Fibroblast of mammary gland (primary cell): ENCODE measurements around the gene ZNRF2.

Experiments used
- DNase-seq: peaks from one replicate; pipeline ENCODE4 v3.0.0-alpha.2; 2010; ENCODE audit warnings: low read depth
- H3K4me3 ChIP-seq: 2 replicates; pipeline ENCODE4 v1.5.1; 2011; ENCODE audit warnings: low read depth, mild to moderate bottlenecking, low read length, moderate library complexity; ENCODE audit not compliant: control insufficient read depth
- TF ChIP-seq, protein P1 (sequence below): conservative IDR thresholded peaks from 2 replicates; pipeline ENCODE4 v1.5.1; 2011; ENCODE audit warnings: low read depth, low read length, inconsistent platforms; ENCODE audit not compliant: control insufficient read depth, insufficient read depth

The ZNRF2 gene

DNA sequence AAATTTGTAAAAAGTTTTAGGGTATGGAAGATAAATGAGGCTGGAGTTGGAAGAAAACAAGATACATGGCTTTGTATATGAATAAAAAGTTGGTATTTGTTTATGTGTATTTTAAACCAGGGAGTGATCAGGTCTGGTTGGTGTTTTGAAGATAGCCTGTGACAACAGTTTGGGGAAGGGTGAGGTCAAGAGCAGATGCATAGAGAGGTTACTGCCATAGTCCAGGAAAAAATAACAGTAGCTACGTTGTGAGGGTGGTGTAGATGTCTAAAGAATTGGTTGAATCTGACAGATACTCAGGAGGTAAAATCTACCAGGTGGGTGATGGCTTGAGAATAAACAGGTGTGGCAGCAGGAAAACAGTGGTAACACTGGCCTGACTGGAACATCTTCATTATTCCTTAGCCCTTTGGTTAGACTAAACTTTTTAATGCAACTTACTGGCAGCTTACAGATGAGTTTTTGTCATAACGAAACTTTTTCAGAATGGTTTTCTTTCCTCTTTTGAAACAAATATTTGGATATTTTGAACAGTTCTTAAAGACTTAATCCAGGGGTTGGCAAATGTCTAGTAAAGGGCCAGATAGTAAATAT lies 25.5 kb downstream of the ZNRF2 start:
- TF ChIP-seq, protein P1, sequence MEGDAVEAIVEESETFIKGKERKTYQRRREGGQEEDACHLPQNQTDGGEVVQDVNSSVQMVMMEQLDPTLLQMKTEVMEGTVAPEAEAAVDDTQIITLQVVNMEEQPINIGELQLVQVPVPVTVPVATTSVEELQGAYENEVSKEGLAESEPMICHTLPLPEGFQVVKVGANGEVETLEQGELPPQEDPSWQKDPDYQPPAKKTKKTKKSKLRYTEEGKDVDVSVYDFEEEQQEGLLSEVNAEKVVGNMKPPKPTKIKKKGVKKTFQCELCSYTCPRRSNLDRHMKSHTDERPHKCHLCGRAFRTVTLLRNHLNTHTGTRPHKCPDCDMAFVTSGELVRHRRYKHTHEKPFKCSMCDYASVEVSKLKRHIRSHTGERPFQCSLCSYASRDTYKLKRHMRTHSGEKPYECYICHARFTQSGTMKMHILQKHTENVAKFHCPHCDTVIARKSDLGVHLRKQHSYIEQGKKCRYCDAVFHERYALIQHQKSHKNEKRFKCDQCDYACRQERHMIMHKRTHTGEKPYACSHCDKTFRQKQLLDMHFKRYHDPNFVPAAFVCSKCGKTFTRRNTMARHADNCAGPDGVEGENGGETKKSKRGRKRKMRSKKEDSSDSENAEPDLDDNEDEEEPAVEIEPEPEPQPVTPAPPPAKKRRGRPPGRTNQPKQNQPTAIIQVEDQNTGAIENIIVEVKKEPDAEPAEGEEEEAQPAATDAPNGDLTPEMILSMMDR = no peak
- DNase-seq = no peak
- H3K4me3 ChIP-seq = no peak overlapping the region

DNA sequence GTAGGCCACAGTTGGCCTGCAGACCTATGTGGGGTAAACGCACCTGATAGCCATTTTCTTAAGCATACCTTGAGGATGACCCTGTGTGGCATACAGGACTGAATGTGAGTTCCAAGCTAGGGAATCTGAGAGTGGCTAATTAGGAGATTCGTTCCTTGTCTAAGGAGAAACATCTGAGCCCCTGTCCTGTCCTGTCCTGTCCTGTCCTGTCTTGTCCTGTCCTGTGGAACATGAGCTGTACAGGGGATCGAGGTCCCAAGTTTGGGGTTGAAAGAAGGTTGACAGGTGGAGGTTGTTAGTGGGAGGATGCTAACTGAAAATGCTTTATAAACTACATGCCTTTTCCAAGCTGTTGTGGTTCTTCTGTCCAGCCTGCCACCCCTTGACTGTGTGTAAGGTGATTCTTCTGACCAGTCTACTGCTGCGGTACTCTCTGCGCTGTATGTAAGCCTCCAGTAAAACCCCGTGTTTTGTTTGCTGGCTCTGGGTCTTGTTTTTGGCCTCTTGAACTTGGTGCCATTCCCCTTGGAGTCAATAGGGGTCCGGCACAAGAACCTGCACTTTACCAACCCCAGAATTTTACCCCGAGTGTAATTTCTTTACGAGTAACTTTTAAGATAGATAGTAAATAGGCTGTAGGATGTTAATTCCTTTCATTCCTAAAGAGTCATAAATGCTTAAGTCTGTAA lies 26.4 kb downstream of the ZNRF2 start:
- DNase-seq = no peak
- H3K4me3 ChIP-seq = no peak overlapping the region
- TF ChIP-seq, protein P1 = no peak

DNA sequence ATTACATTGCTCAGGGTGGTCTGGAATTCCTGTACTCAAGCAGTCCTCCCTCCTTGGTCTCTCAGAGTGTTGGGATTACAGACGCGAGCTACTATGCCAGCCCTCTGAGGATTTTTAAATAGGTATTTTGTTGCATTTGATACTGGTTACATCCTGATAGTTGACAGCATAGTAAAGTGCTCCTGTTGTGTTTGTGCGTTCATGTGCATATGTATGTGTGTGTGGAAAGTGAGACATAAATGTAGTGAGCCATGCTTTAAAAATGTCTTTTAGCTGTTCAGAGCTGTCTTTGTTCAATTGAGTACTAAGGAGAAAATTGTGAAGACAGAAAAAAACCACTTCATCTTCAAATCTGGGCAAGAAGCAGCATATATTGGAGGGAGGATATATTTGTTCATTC lies 27.8 kb downstream of the ZNRF2 start:
- no peak overlapping the region for H3K4me3 ChIP-seq
- TF ChIP-seq, protein P1 = no peak
- DNase-seq = no peak

DNA sequence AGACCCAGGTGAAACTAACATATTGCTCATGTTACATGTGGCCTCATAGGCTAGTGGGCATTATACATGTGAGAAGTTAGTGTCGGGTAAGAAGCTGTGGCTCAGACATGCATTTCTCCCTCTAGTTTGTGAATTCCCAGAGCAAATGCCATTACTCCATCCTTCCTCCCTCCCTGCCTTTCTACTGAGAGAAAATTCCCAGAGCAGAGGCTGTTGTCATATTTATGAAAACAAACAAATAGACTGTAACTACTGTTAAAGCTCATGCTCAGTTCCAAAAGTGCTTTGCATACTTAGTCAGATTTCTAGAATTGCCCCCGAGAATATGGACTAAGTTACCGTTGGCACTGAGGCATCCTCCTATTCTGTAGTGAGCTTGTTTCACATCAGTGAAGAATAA lies 29.0 kb downstream of the ZNRF2 start:
- TF ChIP-seq, protein P1 = no peak
- no peak overlapping the region for H3K4me3 ChIP-seq
- DNase-seq = no peak

DNA sequence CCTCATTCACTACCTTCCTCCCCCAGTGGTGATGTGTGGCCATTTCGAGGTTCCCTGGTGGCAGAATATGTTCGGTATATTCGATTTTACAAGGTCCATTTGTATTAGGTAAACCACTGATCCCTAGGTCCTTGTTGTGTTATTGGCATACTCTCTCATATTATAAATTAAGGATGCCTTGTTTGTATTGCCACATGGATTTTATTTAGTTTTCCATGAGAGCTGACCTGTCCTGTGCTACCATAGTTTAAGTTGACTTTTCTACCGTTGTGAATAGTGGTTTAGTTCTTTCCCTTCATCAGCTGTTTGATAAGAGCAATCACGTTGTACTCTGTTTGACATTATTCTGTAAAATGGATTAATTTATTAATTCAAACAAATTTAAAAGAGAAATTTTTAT lies 29.4 kb downstream of the ZNRF2 start:
- TF ChIP-seq, protein P1 = no peak
- DNase-seq = no peak
- no peak overlapping the region for H3K4me3 ChIP-seq

DNA sequence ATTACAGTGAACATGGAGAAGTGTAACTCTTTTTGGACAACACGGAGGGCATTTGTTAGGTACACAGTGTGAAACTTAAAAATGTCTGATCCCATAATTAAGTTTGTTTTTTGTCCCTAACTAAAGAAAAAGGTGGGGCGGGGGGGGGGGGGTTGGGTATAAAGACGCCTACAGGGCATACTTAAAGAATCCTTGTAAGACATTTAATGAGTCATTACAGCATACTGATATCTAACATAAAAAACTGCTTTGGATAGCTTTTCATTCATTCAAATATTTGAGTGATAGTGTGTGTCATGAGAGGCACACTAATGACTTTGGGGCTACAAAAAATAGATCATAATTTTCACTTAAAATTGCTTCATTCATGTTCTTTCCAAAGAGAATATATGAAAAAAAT lies 31.2 kb downstream of the ZNRF2 start:
- no peak for DNase-seq
- TF ChIP-seq, protein P1 = no peak
- no peak overlapping the region for H3K4me3 ChIP-seq

DNA sequence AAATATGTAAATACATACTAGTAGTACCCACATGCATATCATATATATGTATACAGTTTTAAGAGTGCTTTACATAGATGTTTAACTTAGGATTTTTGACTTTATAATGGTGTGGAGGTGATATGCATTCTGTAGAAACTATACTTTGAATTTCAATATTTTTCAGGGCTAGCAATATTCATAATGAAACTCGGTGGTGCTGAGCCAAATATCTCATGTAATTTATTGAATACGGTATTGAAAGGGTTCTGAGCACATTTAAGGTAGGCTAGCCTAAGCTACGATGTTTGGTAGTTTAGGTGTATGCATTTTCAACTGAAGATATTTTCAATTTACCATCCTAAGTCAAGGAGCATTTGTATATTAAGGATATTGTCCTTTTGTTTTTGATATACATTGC lies 36.0 kb downstream of the ZNRF2 start:
- TF ChIP-seq, protein P1 = no peak
- DNase-seq = no peak
- H3K4me3 ChIP-seq = no peak overlapping the region
